Prostate gland (tissue), 2 donors: ENCODE results near the gene ARAF. TPM values are rescaled to one million over a fixed set of nuclear protein-coding genes. Genes with fewer than 3 reads are reported as not detected.

Experiments
- DNase-seq: peaks from one replicate; pipeline ENCODE4 v3.0.0-alpha.2; 2019; ENCODE audit warnings: low spot score
- H3K27ac ChIP-seq, 2 donors: fragments of 200-600 bp; sonication (generic); 2 replicates each; pipeline ENCODE4 v1.5.1; 2017 to 2019
- H3K27me3 ChIP-seq: fragments of 200-600 bp; sonication (generic); replicated peaks from 2 replicates; pipeline ENCODE4 v1.5.1; 2019; ENCODE audit not compliant: insufficient read depth
- H3K36me3 ChIP-seq, 2 donors: fragments of 200-600 bp; sonication (generic); 1 replicate in 1 of 2; 2 replicates in 1 of 2; pipeline versions ENCODE4 v1.5.1 to v1.8.1; 2017 to 2019
- H3K4me1 ChIP-seq: fragments of 200-600 bp; sonication (generic); replicated peaks from 2 replicates; pipeline ENCODE4 v1.5.1; 2019
- H3K4me3 ChIP-seq, 2 donors: fragments of 200-600 bp; sonication (generic); 2 replicates each; pipeline ENCODE4 v1.5.1; 2017 to 2019
- H3K9me3 ChIP-seq: fragments of 200-600 bp; sonication (generic); 2 replicates; pipeline ENCODE4 v1.5.1; 2017
- POLR2A ChIP-seq: fragments of 450-650 bp; IDR thresholded peaks from one replicate; pipeline ENCODE4 v1.6.1; 2016; ENCODE audit warnings: antibody characterized with exemption, mild to moderate bottlenecking
- POLR2AphosphoS5 ChIP-seq: sonication (generic); formaldehyde crosslinking; IDR thresholded peaks from one replicate; pipeline ENCODE4 v1.6.1; 2017; ENCODE audit warnings: antibody characterized with exemption
- WGBS: methylation state at CpG from one replicate; pipeline ENCODE4 v1.1.5; 2018; 5-methylcytosine and 5-hydroxymethylcytosine counted together
- intact Hi-C: fragments of 100-400 bp; cut with DNase I; formaldehyde crosslinking; loops from one replicate; pipeline ENCODE4 v1.14.2; 2022
- total RNA-seq, 2 donors: library from RNA; depleted of rRNA; stranded (reverse); fragments of >200 nt; gene quantifications; one replicate each; pipeline ENCODE4 v1.1.0, GENCODE V29; 2016
- TF ChIP-seq, protein P1 (sequence below), 4 experiments: fragments of 200-600 bp in 2 of 4; fragments of 450-650 bp in 2 of 4; sonication (generic) in 2 of 4; IDR thresholded peaks; 1 replicate in 3 of 4; 2 replicates in 1 of 4; pipeline ENCODE4 v1.5.1; 2016 to 2019; ENCODE audit warnings: antibody characterized with exemption in 4 of 4, mild to moderate bottlenecking in 2 of 4, moderate library complexity in 2 of 4

Gene ARAF
- total RNA-seq, 2 donors from 2014 or later: 55.4 to 69.3 TPM

DNA sequence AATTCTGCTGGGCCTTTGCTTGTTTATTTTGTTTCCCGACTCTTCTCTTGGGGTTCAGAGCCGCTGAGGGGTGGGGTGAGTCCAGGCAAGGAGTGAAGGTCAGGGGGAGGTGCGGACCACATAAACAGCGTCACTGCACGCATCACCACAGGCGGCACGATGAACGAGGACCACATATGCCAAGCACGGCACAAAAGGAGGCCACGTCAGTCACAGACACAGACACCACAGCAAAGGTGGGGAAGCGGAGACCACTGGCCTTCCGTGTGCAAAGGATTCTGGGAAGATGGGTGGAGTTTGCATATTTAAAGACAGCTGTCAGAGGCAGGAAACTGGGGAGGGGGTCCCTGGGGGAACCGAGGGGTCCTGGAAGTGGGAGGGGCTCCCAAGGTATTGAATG, 10.9 kb downstream of the ARAF start:
- Histone ChIP-seq H3K27ac (no peak overlapping the region), H3K27me3 (no peaks in the 10 kb centered on the region), H3K4me1 (no peaks in the 10 kb centered on the region), H3K9me3 (no peaks in the 10 kb centered on the region), H3K4me3 (no peak overlapping the region), H3K36me3 (no peaks in the 10 kb centered on the region)
- DNase-seq: no peak
- WGBS: 93% methylated on average over 13 of the region's 13 CpGs
- intact Hi-C loops: no loop called here
- TF ChIP-seq POLR2AphosphoS5 (no peak), POLR2A (no peak)
- TF ChIP-seq, protein P1, sequence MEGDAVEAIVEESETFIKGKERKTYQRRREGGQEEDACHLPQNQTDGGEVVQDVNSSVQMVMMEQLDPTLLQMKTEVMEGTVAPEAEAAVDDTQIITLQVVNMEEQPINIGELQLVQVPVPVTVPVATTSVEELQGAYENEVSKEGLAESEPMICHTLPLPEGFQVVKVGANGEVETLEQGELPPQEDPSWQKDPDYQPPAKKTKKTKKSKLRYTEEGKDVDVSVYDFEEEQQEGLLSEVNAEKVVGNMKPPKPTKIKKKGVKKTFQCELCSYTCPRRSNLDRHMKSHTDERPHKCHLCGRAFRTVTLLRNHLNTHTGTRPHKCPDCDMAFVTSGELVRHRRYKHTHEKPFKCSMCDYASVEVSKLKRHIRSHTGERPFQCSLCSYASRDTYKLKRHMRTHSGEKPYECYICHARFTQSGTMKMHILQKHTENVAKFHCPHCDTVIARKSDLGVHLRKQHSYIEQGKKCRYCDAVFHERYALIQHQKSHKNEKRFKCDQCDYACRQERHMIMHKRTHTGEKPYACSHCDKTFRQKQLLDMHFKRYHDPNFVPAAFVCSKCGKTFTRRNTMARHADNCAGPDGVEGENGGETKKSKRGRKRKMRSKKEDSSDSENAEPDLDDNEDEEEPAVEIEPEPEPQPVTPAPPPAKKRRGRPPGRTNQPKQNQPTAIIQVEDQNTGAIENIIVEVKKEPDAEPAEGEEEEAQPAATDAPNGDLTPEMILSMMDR (IDR thresholded peaks at IDR 0.05): no peak

DNA sequence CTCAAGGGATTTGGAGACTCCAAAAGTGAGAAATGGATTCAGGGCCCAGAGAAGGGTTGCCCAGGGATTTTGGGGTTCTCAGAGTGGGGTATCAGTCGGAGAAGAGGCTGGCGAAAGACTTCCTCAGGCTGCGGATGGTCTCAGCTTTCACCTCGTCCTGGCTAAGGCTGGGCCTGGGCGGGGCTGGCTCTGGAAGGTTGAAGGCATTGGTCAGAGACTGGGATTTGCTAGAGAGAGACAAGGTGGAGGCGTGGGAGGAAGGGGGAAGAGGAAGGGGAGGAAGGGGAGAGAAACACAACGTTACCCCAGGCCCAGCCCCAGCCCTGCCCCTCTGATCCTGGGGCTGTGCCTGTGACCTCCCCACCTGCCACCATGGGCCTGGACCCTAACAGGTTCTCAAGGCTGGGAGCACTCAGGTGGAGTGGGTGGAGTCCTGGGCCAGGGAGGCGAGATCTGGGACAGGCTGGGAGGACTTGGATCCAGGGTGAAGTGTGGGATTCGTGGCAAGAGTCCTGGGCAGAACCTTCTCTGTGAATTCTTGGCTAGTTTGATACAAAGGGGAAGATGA, 11.9 kb downstream of the ARAF start:
- 64% methylated on average over 9 of the region's 9 CpGs for WGBS
- no peak for TF ChIP-seq POLR2A
- Histone ChIP-seq H3K9me3 (no peaks in the 10 kb centered on the region), H3K36me3 (no peaks in the 10 kb centered on the region), H3K4me1 (no peaks in the 10 kb centered on the region), H3K4me3 (no peak overlapping the region), H3K27me3 (no peaks in the 10 kb centered on the region), H3K27ac (no peak overlapping the region)
- no peak for DNase-seq
- intact Hi-C loops: no loop called here

DNA sequence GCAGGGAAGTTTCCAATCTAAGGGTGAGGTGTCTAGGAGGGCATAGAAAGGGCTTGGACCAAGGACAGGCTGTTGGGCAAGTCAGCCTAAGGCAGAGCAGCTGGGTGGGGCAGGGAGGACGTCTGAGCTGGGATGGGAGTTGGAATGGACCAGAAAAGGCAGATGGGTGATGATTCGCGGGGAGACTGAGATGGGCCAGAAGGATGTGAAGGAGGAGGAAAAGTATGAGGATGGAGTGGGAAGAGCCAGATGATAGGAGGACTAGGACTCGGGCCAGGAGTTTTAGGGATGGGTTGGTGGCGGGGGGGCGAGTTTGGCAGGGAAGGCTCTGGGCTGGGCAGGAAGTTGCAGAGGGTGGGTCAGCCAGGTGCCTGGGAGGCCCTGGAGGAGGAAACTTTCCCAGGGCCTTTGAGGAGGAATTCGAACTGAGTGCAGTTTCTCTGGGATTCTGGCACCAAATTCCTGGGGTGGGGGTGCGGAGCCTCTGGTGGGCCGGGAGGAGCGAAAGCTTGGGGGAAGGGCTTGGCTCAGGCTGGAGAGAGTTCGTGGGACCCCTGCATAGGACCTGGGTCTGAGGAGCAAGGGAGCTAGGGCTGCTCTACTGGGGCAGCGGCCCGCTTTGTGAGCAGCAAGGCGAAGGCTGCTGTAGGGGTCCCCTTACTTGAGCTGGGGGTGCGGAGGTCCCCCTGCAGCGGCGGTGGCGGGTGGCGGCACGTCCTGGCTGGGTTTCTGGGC, 12.5 kb downstream of the ARAF start:
- peak; percentile 14 for DNase-seq
- Histone ChIP-seq H3K4me1 (no peaks in the 10 kb centered on the region), H3K27me3 (no peaks in the 10 kb centered on the region), H3K27ac (peak overlapping the region; percentile 48 to 60), H3K36me3 (no peaks in the 10 kb centered on the region), H3K9me3 (no peaks in the 10 kb centered on the region), H3K4me3 (peak overlapping the region; percentile 12 to 18)
- TF ChIP-seq POLR2AphosphoS5: no peak
- TF ChIP-seq, protein P1 (IDR thresholded peaks at IDR 0.05): no peak
- TF ChIP-seq POLR2A: no peak
- intact Hi-C loops: no loop called here
- WGBS: 7% methylated on average over 14 of the region's 20 CpGs

DNA sequence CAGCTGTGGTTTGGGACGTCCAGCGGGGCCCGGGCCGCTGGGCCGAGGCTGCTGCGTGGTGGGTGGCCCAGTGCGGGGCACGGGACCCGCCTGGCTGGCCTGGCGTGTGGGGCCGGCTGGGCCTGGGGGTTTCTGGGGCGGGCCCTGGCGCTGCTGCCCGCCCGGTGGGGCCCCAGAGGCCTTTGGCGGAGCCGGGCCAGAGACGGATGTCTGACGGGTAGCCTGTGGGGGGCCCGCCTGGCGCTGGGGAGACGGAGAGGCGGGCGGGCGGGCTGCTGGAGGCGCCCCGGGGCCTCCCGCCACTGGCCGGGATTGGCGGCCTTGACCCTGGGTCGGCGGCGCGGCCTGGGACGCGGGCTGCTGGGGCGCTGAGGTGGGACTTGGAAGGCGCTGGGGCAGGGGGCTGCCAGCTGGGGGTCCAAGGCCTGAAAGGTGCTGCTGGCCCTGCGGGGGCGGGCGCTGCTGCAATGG, 13.1 kb downstream of the ARAF start:
- Histone ChIP-seq H3K27ac (peak overlapping the region; percentile 48 to 60), H3K36me3 (no peaks in the 10 kb centered on the region), H3K27me3 (no peaks in the 10 kb centered on the region), H3K9me3 (no peaks in the 10 kb centered on the region), H3K4me1 (no peaks in the 10 kb centered on the region), H3K4me3 (peak overlapping the region; percentile 12 to 18)
- TF ChIP-seq, protein P1 (IDR thresholded peaks at IDR 0.05): no peak
- TF ChIP-seq POLR2A (no peak), POLR2AphosphoS5 (no peak)
- WGBS: 3% methylated on average over 18 of the region's 41 CpGs
- no peak for DNase-seq
- intact Hi-C loops: no loop called here

DNA sequence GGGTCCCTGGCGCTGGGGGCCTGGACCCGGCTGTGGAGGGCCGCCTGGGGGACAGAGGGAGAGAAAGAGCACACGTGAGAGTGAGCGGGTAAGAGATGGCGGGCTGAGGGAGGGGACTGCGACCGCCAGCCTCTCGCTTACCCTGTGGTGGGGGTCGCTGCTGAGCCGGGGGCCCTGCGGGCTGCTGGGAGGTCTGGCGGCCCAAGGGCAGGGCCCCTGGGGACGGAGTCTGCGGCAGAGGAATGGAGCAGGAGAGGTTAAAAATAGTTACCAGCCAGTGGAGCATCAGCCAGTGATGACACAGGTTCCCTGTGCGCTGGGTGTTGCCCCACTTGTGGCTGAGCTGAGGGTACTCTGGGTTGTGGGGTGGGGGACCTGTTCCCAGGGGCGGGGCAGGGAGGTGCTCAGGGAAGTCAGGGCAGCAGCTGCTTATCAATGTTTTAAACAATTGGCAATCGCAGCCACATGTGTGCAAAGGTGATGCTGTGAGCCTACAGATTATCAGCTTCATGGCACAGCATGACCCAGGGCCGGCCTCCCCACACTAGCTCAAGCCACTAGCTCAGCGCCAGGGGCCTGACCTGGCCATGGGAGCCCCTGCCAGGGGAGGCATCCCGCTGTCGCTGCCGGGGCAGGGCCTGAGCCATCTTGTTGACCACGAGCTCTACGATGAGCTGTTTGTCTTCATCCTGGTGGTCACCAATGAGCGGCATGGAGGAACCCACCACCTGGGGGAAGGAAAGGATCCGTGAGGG, 13.7 kb downstream of the ARAF start:
- WGBS: 33% methylated on average over 22 of the region's 27 CpGs
- DNase-seq: no peak
- no peaks in the 10 kb centered on the region for H3K27me3 ChIP-seq
- no peak for TF ChIP-seq POLR2A
- TF ChIP-seq POLR2AphosphoS5: no peak
- TF ChIP-seq, protein P1 (IDR thresholded peaks at IDR 0.05): no peak
- H3K36me3 ChIP-seq: no peaks in the 10 kb centered on the region
- H3K9me3 ChIP-seq: no peaks in the 10 kb centered on the region
- H3K4me1 ChIP-seq: no peaks in the 10 kb centered on the region
- peak overlapping the region; percentile 12 to 18 for H3K4me3 ChIP-seq
- H3K27ac ChIP-seq: peak overlapping the region; percentile 48 to 60
- intact Hi-C loops: no loop called here
